PFSK-1 (cell line): ENCODE results near the gene KCNC4.

ENCODE experiments used
- FOXP2 ChIP-seq: optimal IDR thresholded peaks from 2 replicates; pipeline ENCODE3; 2011; ENCODE audit warnings: borderline replicate concordance, control low read depth, inconsistent platforms; ENCODE audit not compliant: insufficient read depth; ENCODE audit errors: extremely low read length, extremely low read depth
- POLR2AphosphoS5 ChIP-seq: IDR thresholded peaks from 2 replicates; pipeline ENCODE4 v1.6.1; 2012; ENCODE audit warnings: low read depth, mild to moderate bottlenecking, control low read depth, low read length, moderate library complexity
- REST ChIP-seq, 2 experiments: IDR thresholded peaks; 2 replicates each; pipeline versions ENCODE4 v1.6.1 to v1.8.0; 2011 to 2012; ENCODE audit warnings: low read depth in 2 of 2, low read length in 2 of 2, control low read depth in 1 of 2, inconsistent platforms in 1 of 2, mild to moderate bottlenecking in 1 of 2, moderate library complexity in 1 of 2; ENCODE audit not compliant: insufficient read depth in 1 of 2
- SIN3A ChIP-seq: IDR thresholded peaks from 2 replicates; pipeline ENCODE4 v1.6.1; 2012; ENCODE audit warnings: mild to moderate bottlenecking, low read length, moderate library complexity, borderline replicate concordance; ENCODE audit not compliant: insufficient read depth
- TAF1 ChIP-seq: IDR thresholded peaks from 2 replicates; pipeline ENCODE4 v1.6.1; 2012; ENCODE audit warnings: low read length, control low read depth, borderline replicate concordance; ENCODE audit not compliant: insufficient read depth

GRCh38 chr1:110248746-110249145, 38.6 kb downstream of the KCNC4 start:
- TF ChIP-seq REST (IDR thresholded peaks at IDR 0.05; ENCODE audit: insufficient read depth in 1 of 2, low read depth in 2 of 2, low read length in 2 of 2) (no peak), POLR2AphosphoS5 (no peak), SIN3A (no peak), TAF1 (no peak), FOXP2 (no peak)
